Measurements from ENCODE around the gene GTPBP3.
"Not testable (repeated sequence)": the region's sequence is repeated elsewhere in the genome, so short reads cannot be mapped to it uniquely, and the experiment has no call there.

GTPBP3 gene, protein sequence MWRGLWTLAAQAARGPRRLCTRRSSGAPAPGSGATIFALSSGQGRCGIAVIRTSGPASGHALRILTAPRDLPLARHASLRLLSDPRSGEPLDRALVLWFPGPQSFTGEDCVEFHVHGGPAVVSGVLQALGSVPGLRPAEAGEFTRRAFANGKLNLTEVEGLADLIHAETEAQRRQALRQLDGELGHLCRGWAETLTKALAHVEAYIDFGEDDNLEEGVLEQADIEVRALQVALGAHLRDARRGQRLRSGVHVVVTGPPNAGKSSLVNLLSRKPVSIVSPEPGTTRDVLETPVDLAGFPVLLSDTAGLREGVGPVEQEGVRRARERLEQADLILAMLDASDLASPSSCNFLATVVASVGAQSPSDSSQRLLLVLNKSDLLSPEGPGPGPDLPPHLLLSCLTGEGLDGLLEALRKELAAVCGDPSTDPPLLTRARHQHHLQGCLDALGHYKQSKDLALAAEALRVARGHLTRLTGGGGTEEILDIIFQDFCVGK

DNA sequence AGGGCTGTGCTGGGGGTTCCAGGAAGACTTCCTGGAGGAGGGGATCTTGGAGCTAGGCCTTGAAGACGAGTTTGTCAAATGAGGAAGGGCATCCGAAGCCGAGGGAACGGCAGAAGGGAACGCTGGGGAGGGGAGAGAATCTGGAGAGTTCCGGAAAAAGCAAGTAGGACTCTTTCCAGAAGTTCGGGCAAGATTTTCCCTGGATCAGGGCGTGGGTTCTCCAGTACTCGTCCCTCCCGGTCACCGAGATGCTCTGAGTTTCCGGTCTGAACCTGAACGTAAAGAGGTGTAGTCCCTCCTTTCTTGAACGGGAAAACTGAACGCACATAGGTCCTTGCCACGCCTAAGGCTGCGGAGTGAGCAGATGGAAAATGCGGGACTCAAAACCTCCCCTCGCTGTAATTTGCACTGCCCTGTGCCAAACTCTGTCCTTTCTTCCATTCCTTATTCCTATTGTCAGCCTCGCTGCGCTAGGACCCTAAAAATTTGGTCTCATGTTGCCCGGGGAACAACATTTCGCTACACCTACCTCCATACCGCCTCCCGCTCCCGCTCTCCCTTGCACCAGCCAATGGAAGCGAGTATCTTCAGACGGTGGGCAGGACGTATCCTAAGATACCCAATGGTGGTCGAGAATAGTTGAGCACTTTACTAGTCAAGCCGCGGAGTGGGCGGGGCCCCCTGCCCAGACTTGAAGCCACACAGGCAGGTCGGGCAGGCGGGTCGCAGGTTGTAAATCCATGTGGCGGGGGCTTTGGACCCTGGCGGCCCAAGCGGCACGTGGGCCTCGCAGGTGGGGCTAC is at the start of gene GTPBP3:
Gene GTPBP3, plus strand, starts transcription at position 682 of the 803 bp plus-strand sequence. Its CDS starts 59 bp downstream, at position 741.
- TF ChIP-seq CTCF (IDR thresholded peaks at IDR 0.05; ENCODE audit: insufficient read depth, low read length, missing control alignments): no peak
- peak within 1 kb of the TSS; percentile 86 for H3K4me3 ChIP-seq (ENCODE audit: low read depth, low read length)
- CTCF ChIA-PET: interaction anchor here (1.3 to 2.0 kb wide), 4 partner anchors 8 to 52 kb away, joined by 4 to 12 read pairs (median 5); no protein-coding TSS in a partner anchor
- DNase-seq (ENCODE audit: low read depth, low spot score): peak; percentile 91
- POLR2A ChIA-PET: no interaction called here

GRCh38 chr19:17289489-17289888 is 47.9 kb upstream of the GTPBP3 start:
- TF ChIP-seq CTCF (IDR thresholded peaks at IDR 0.05; ENCODE audit: insufficient read depth, low read length, missing control alignments): no peak
- H3K4me3 ChIP-seq (ENCODE audit: low read depth, low read length): peak overlapping the region; percentile 26
- CTCF ChIA-PET: interaction anchor here (1.3 to 8.4 kb wide), 4 partner anchors 13 to 99 kb away, joined by 4 to 103 read pairs (median 8); partner anchors contain the start of gene BABAM1
- DNase-seq (ENCODE audit: low read depth, low spot score): no peak
- POLR2A ChIA-PET: interaction anchor here (0.6 kb wide), 1 partner anchor 570 kb away, joined by 3 read pairs; the partner anchor contains the start of gene RPL18A

GRCh38 chr19:17292301-17293074 is 44.9 kb upstream of the GTPBP3 start:
- POLR2A ChIA-PET: no interaction called here
- peak; percentile 82 for TF ChIP-seq CTCF (IDR thresholded peaks at IDR 0.05; ENCODE audit: insufficient read depth, low read length, missing control alignments)
- peak overlapping the region; percentile 63 for H3K4me3 ChIP-seq (ENCODE audit: low read depth, low read length)
- no peak for DNase-seq (ENCODE audit: low read depth, low spot score)
- CTCF ChIA-PET: interaction anchor here (0.8 to 8.4 kb wide), 15 partner anchors 8 to 173 kb away, joined by 3 to 103 read pairs (median 3); partner anchors contain the start of genes ABHD8, ANKLE1, BABAM1 and DDA1

GRCh38 chr19:17293605-17294004 is 43.7 kb upstream of the GTPBP3 start:
- H3K4me3 ChIP-seq (ENCODE audit: low read depth, low read length): no peak overlapping the region
- DNase-seq (ENCODE audit: low read depth, low spot score): no peak
- CTCF ChIA-PET: interaction anchor here (0.8 to 8.4 kb wide), 10 partner anchors 11 to 120 kb away, joined by 3 to 103 read pairs (median 7); partner anchors contain the start of genes ABHD8, ANKLE1, DDA1 and MRPL34
- POLR2A ChIA-PET: no interaction called here
- no peak for TF ChIP-seq CTCF (IDR thresholded peaks at IDR 0.05; ENCODE audit: insufficient read depth, low read length, missing control alignments)

DNA sequence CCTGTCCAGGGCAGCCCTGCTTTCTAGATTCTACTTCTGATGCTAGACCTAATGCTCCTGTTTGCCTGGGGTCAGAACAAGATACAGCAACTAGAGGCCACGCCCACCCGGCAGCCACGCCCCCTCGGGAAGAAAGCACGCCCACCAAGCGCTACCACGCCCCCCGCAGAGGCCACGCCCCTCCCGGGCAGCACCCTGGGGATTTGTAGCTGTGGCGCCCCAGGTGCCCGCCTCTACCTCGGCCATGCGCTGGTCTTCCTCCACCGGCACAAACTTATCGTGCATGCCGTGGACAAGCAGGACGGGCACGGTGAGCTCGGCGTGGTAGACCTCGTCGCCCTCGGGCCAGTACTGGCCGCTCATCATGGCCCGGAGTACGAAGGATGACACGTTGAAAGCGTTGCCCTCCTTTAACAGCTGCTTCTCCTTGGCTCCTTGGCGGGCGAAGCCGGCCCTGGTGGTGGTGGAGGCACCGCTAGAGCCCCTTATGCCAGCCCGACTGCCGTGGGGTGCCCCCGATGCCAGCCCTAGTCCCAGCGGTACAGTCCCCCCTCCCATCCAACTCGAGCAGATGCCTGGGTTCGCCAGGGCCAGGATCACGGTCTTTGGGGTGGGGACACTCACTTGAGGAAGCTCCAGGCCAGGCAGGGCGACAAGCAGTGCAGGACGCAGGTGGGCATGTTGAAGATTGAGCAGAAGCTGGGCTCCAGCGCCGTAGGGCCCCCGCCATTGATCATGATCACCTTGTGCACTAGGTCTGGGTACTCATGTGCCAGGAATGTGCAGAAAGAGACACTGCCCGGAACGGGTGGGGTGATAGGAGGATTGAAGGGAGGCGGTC is 43.1 kb upstream of the GTPBP3 start:
- ChIA-PET CTCF (interaction anchor here (1.0 to 8.4 kb wide), 6 partner anchors 10 to 94 kb away, joined by 3 to 103 read pairs (median 14); partner anchors contain the start of genes ABHD8, ANKLE1, DDA1 and MRPL34), POLR2A (no interaction called here)
- no peak overlapping the region for H3K4me3 ChIP-seq (ENCODE audit: low read depth, low read length)
- DNase-seq (ENCODE audit: low read depth, low spot score): no peak
- no peak for TF ChIP-seq CTCF (IDR thresholded peaks at IDR 0.05; ENCODE audit: insufficient read depth, low read length, missing control alignments)

DNA sequence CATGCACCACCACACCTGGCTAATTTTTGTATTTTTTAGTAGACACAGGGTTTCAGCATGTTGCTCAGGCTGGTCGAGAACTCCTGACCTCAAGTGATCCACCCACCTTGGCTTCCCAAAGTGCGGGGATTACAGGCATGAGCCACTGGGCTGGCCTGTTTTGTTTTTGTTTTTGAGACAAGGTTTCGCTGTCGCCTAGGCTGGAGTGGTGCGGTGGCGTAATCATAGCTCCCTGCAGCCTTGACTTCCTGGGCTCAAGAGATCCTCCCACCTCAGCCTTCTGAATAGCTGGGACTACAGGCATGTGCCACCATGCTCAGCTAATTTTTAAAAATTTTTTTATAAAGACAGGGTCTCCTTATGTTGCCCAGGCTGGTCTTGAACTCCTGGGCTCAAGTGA is 41.8 kb upstream of the GTPBP3 start:
- POLR2A ChIA-PET: not testable (repeated sequence)

More for the DNA sequence above, 41.8 kb upstream of the GTPBP3 start:
- CTCF ChIA-PET: interaction anchor here (0.6 to 8.4 kb wide), 3 partner anchors 13 to 491 kb away, joined by 3 to 103 read pairs (median 9); no protein-coding TSS in a partner anchor
- not testable (repeated sequence) for H3K4me3 ChIP-seq (ENCODE audit: low read depth, low read length); DNase-seq (ENCODE audit: low read depth, low spot score)
